Measurements from ENCODE around the gene AMOTL2.

AMOTL2 gene

GRCh38 chr3:134350861-134351311, 23.4 kb downstream of the AMOTL2 start:
- no peak for DNase-seq

GRCh38 chr3:134350266-134350665, 24.0 kb downstream of the AMOTL2 start:
- DNase-seq, result no peak

GRCh38 chr3:134348524-134348923, 25.7 kb downstream of the AMOTL2 start:
- no peak for DNase-seq

DNA sequence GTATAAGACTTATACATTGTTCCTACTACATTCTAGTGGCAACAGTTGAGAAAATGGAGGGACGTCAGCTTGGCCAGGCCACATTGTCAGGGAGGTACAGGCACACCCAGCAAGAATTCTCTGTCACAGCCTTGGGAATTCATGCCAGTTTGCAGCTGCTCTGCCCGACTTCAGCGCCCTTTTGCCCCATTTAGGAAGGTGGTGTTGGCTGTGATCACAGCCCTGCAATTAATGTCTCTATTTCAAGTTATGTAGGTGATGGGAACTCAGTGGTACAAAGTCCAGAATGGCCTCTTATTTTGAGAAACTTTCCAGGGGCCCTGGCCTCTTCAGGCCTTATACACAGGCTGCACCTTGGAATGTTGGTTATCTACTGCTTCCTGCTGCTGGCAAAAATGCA, 26.7 kb downstream of the AMOTL2 start:
- DNase-seq, result no peak

GRCh38 chr3:134346744-134347143, 27.5 kb downstream of the AMOTL2 start:
- no peak for DNase-seq

- no peak for DNase-seq
These were observed 29.0 kb downstream of the AMOTL2 start for GRCh38 chr3:134345202-134345601.

GRCh38 chr3:134344560-134344959, 29.7 kb downstream of the AMOTL2 start:
- no peak for DNase-seq

DNA sequence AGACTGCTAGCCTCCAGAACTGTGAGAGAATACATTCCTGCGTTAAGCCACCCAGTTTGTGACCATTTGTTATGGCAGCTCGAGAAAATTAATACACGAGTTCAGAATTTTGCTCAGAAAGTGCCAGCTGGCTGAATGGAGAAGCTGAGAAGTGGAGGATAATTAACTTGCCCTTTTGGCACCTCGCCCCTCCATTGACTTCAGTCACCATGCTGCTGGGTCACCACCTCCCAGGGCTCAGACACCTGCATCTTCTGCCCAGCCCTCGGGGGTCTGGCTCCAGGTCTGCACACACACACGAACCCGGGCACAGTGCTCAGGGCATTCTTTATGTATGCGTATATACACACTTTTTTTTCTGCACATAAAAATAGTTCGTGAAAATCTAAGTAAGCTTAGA, 32.0 kb downstream of the AMOTL2 start:
- DNase-seq, result no peak

DNA sequence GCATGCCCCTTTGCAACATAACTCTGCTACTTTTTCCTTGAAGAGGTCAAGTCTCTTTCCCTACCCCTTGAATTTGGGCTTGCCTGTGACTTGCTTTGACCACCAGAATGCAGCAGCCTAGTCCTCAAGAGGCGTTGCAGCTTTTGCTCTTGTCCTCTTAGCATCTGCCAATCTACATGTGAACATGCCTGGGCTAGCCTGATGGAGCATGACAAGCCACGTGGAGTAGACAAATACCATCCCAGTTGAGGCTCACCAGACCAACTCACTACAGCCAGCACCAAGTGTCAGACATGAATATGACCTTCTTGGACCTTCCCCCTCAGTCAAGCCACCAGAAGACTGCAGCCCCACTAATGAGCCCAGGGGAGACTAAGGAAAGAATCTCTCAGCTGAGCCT, 32.9 kb downstream of the AMOTL2 start:
- no peak for DNase-seq

DNA sequence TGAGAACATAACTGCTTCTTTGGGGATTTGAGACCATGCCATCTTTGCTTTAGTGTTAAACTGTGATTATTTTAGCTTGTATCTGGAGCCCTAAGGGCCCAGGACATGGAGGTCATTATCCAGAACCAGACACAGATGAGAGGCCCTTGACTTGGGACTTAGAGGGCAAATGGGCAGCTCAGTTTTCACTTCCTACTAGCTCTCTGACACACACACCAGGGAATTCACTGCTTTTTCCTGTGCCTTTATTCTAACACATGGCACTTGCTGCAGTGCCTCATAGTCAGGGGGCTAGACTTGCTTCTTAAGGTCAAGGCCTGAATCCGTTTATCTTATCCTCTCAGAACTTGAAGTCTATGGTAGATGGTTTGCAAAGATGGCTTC, 33.3 kb downstream of the AMOTL2 start:
- no peak for DNase-seq

DNA sequence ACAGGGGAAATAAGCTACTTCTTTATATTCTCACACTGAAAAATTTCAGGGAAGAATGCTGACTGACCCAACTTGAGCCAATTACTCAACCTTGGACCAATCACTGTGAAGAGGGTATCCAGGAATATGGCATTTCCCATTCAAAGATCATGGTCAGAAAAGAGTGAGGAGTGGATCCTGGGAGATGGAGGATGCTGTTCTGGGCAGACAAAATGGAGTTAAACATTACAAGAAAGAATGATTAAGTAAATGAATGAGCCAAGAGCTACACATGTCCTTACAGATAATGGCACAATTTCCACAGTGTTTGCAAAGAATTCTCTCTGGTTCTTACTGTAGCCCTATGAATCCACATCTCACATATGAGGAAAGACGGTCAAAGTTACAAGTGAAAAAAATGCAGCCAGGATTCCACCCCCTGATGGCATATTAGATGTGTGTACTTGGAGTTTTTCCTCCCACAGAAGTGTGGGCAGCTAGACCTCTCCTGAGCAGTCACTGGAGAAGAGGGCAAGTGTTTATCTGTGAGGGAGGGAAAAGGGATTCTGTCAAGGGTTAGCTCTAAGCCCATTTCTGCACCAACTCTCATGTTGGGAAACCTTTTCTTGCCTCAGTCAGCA, 33.8 kb downstream of the AMOTL2 start:
- no peak for DNase-seq

- DNase-seq, result no peak
These were observed 34.3 kb downstream of the AMOTL2 start for GRCh38 chr3:134339913-134340312.

GRCh38 chr3:134339331-134339730, 34.9 kb downstream of the AMOTL2 start:
- no peak for DNase-seq

GRCh38 chr3:134338516-134339261, 35.6 kb downstream of the AMOTL2 start:
- DNase-seq, result no peak

DNA sequence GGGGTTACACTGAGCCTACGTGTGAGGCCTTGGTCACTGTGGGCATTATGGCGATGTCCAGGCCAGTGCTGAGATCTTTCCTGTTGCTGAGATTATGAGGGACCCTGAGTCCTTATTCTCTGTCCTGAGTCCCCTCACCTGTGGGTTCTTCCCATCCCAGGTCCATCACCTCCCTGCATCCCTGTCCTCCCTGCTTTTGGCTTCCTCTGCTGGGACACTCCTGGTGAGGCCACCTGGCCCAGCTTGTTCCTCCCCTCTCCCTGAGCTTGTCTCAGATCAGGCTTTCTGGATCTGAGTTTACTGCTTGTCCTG, 36.1 kb downstream of the AMOTL2 start:
- DNase-seq, result no peak

DNA sequence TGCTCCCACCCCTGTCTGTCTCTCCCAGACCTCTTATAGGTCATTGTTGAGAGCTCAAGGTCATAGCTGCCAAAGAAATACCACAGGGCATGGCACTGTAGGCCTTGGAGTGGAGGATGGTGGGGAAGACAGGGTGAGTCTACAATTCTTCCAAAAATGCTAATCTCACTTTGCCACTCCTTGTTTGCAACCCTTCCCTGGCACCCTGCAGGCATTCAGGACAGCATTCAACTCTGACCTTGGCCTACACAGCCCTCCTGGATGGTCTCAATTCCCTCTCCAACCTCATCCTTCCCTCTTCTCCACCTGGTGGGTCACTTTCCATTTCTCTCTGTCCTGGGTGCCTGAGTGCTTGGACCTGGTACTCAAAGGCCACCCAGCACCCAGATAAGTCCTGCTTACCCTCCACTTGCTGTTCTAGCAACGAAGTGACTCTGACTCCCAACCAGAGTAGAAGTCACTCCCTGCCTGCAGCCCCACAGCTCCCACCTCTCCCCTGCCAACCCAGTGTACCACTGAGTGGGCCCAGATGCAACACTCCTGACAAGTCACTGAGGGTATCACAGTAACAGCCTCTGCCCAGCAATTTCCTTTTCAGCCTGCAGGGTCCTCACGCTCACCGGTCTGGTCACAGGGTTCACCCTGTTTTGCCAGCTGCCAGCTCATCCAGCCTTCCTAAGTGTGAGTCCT, 36.6 kb downstream of the AMOTL2 start:
- no peak for DNase-seq

GRCh38 chr3:134337071-134337482, 37.2 kb downstream of the AMOTL2 start:
- DNase-seq, result no peak

DNA sequence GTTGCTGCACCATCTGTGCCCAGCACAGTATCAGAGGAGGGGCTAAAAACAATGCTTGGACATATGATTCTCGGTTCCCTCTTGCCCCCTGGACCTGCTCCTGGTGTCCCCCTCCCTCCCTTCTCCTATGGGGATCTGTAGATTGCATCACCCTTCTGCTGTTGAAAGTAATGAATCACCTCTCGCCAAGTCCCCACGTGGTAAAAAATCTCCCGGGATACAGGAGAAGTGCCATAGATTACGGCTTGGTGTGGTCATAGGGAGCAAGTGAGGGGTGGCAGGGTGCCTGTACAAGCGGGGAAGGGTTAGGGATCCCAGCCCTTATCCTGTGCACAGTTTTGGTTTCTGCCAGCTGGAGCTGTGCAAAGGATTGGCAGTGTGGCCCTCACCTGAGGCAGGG, 37.7 kb downstream of the AMOTL2 start:
- no peak for DNase-seq

DNA sequence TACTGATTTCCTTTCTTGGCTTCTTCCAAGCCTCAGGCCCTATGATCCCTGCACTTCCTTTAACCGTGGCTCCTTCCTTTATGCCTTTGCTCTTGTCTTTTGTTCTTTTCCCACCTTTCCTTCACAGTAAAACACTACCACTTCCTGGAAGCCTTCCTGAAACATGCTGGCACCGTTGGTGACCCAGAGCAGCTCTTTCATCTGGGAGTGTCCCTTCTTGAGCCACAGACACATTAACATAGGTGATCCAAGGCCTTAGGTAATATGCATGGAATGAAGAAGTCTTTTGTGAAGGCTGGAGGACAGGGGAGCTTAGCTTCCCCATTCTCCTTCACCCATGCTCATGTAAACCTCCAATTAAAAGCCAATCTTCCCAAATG, 39.4 kb downstream of the AMOTL2 start:
- no peak for DNase-seq

DNA sequence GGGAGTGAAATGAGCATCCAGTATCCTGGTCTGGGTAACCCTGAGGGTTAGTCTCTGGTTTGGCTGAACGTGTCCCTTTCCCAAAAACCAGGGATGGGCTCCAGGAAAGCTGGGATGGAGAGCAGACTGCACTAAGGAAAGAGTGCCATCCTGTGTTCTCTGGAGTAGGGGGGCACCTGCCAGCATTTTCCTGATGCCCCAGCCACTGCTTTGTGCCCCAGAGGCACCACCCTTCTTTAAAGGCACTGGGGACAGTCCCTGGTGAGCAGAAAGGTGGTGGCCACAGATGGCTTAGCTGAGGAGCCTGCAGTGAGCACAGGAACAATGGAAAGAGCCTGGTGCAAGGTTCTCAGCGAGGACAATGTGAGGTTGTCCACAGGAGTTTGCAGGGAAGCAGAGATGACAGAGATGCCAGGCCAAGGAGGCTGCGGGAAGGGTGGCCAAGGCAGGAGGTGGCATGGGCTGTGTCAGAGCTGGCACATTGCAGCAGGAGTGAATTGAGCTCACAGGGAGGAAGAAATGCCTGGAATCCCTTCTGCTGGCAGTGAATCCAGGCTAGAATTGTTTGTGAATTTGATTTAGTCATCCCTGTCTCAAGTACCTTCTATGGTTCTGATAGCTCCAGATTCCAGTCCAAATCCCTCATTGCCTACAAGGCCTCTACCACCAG, 39.9 kb downstream of the AMOTL2 start:
- no peak for DNase-seq

DNA sequence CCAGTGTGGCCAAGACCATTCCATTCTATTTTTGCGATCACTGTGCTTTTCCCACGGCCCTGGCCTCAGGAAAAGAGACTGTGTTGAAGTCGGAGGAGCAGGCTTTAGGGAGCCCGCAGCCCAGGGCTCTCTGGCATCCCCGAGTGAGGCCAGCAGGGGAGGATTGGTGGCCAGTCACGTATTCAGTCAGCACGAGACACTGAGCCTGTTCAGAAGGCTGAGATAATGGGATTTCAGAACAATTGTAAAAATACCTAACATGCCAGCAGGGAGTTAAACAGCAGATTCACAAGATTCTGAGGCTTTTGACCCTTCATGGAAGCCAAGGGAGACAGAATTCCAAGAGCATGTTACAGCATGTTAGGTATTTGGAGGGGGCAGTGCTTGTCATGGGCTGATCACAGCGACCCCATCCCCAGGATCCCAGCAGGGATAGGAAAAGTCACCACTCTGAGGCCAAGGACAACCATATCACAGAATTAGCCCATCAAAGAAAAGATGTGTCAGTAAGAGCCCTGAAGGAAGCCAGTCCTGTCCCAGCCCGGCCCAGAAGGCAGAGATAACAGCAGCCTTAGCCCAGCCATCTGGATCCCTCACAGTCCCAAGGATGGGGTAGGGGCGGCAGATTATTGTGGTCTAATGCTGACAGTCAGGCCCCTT, 40.6 kb downstream of the AMOTL2 start:
- DNase-seq, result no peak

- DNase-seq, result no peak
These were observed 41.9 kb downstream of the AMOTL2 start for GRCh38 chr3:134332344-134332743.

DNA sequence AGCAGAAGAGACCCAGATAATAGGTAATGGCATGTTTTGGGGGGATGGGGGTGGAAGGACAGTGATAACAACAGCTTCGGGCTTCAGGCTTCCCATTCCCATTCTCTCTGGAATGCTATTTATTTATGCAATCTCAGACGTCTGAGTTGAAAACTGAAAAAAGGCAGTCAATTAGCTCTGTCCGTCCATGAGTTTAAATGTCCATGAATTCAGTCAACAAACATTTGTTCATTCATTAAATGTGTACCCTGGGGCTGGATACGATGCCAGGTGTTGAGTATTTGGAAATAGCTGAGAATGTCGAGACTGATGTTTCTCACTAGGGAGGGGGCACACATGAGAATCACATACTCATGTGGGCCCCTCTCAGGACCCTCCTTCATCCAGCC, 42.4 kb downstream of the AMOTL2 start:
- no peak for DNase-seq
